ENCODE data around the gene OSBPL5. TPM values are rescaled to one million over a fixed set of nuclear protein-coding genes. Genes with fewer than 3 reads are reported as not detected.

OSBPL5 gene
- polyA plus RNA-seq, 2 of the 4 experiments (the other 2 are of a cell fraction) = 1.6 to 4.6 TPM

DNA sequence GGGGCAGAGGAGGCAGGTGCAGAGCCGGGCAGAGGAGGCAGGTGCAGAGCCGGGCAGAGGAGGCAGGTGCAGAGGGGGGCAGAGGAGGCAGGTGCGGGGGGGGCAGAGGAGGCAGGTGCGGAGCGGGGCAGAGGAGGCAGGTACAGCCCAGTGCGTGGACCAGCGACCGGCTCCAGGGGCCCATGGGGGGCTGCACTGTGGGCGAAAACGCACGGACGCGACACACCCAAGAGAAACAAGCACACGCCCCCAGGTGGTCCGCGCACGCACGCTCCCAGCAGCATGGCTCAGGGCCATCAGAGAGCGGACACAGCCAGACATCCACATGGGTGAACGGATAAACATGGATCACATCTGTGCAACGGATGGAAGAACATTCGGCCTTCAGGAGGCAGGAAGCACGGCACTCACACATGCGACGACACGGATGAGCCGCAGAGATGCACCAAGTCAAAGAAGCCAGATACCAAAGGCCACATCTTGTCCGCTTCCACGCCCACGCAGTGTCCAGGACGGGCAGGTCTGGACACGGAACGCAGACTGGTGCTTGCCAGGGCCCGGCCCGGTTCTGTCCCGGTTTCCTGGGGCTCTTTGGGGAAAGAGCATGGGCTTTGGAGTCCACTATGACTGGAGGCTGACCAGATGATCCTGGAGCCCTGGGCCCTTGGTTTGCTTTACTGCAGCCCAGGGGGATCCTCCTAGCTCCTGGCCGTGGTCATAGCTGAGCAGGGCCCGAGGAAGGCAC lies 21.8 kb downstream of the OSBPL5 start:
- POLR2A ChIA-PET = no interaction called here
- no peak for FAIRE-seq
- no peak for ATAC-seq

DNA sequence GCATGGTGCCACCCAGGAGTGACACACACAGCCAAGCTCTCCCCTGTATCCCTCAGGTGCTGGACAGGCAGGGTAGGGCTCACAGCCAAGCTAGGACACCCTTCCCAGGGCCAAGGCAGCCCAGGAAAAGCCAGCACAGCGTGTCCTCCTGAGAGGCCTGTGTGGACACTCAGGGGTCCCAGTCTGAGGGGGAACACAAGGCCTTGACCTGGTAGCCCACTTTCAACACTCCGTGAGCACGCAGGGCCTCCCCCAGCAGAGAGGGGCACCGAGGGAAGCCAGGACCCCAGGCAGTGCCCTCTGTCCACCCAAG lies 24.9 kb downstream of the OSBPL5 start:
- Histone ChIP-seq H3K9me3 (no peaks in the 10 kb centered on the region), H3K4me3 (no peak overlapping the region), H3K27ac (no peak overlapping the region), H3K4me2 (no peak overlapping the region), H3K4me1 (no peaks in the 10 kb centered on the region)
- DNase-seq (ENCODE audit: low read depth in 1 of 2, low spot score in 1 of 2) (no peak), FAIRE-seq (no peak), ATAC-seq (no peak)
- CTCF ChIA-PET = interaction anchor here (0.6 to 1.4 kb wide), 3 partner anchors 10 to 55 kb away, joined by 3 to 4 read pairs (median 3); no protein-coding TSS in a partner anchor
- WGBS (ENCODE audit: missing lambda C conversion rate) = 94% methylated on average over 3 of the region's 4 CpGs
- TF ChIP-seq, protein P1, sequence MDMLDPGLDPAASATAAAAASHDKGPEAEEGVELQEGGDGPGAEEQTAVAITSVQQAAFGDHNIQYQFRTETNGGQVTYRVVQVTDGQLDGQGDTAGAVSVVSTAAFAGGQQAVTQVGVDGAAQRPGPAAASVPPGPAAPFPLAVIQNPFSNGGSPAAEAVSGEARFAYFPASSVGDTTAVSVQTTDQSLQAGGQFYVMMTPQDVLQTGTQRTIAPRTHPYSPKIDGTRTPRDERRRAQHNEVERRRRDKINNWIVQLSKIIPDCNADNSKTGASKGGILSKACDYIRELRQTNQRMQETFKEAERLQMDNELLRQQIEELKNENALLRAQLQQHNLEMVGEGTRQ (IDR thresholded peaks at IDR 0.05) = no peak
- POLR2A ChIA-PET = no interaction called here

More for the DNA sequence above, 21.8 kb downstream of the OSBPL5 start:
- no peak overlapping the region for H3K27ac ChIP-seq
- H3K4me1 ChIP-seq = no peaks in the 10 kb centered on the region
- no peak overlapping the region for H3K4me3 ChIP-seq
- CTCF ChIA-PET = interaction anchor here (1.2 to 1.4 kb wide), 2 partner anchors 19 to 52 kb away, joined by 3 to 4 read pairs; no protein-coding TSS in a partner anchor
- no peak overlapping the region for H3K4me2 ChIP-seq
- no peaks in the 10 kb centered on the region for H3K9me3 ChIP-seq
- TF ChIP-seq TP53 (CRISPR knock-in tag; IDR thresholded peaks at IDR 0.05) (no peak), MAZ (IDR thresholded peaks at IDR 0.05; ENCODE audit: borderline replicate concordance, low read depth, low read length) (no peak), HEYL (CRISPR knock-in tag; IDR thresholded peaks at IDR 0.05) (no peak), CHD4 (IDR thresholded peaks at IDR 0.05; ENCODE audit: borderline replicate concordance) (no peak), NR3C1 (IDR thresholded peaks at IDR 0.05) (no peak), ZFP36 (IDR thresholded peaks at IDR 0.05; ENCODE audit: borderline replicate concordance, partially characterized antibody) (no peak), KDM1A (IDR thresholded peaks at IDR 0.05; ENCODE audit: low read depth) (no peak), EHF (CRISPR knock-in tag; IDR thresholded peaks at IDR 0.05) (no peak)
- TF ChIP-seq, protein P2, sequence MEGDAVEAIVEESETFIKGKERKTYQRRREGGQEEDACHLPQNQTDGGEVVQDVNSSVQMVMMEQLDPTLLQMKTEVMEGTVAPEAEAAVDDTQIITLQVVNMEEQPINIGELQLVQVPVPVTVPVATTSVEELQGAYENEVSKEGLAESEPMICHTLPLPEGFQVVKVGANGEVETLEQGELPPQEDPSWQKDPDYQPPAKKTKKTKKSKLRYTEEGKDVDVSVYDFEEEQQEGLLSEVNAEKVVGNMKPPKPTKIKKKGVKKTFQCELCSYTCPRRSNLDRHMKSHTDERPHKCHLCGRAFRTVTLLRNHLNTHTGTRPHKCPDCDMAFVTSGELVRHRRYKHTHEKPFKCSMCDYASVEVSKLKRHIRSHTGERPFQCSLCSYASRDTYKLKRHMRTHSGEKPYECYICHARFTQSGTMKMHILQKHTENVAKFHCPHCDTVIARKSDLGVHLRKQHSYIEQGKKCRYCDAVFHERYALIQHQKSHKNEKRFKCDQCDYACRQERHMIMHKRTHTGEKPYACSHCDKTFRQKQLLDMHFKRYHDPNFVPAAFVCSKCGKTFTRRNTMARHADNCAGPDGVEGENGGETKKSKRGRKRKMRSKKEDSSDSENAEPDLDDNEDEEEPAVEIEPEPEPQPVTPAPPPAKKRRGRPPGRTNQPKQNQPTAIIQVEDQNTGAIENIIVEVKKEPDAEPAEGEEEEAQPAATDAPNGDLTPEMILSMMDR (IDR thresholded peaks at IDR 0.05) = no peak
- DNase-seq (ENCODE audit: low read depth in 1 of 2, low spot score in 1 of 2) = no peak
- WGBS (ENCODE audit: missing lambda C conversion rate) = 87% methylated on average over 35 of the region's 38 CpGs

DNA sequence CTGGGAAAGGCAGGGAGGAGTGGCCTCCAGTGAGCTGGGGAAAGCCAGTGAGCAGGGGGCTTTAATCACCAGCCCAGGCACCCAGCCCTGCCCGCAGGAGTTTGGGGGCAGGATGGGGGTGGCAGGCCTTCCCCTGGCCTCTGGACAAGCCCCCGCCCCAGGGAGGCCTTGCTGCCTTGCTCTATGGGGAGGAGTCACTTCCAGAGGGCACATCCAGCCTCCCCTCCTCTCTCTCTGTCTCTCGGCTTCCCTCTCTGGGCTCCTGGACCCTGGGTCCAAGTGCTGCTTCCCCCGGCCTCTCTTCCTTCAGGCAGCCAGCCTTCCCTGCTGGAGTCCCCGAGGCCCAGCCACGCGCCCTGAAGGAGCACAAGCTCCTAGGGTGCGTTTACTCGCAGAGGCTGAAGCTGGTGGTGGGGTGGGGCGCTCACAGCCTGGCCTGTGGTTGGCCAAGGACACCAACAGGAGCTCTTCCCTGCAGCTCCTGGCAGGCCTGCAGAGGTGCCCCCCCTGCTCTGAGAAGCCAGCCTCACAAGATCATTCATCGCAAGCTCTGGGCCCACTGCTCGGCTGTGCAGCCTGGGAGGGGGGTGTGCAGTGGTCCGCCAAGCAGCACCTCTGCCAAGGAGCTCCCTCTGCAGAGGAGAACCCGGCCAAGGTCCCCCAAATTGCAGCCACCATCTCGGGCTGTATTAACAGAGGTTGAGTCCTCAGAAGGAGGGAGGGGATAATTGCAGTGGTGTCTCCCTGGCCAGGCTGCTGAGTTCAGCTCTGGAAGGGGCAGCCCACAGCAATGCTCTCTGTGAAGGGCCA lies 25.4 kb downstream of the OSBPL5 start:
- POLR2A ChIA-PET = no interaction called here
- 91% methylated on average over 9 of the region's 15 CpGs for WGBS (ENCODE audit: missing lambda C conversion rate)

More for the DNA sequence above, 25.4 kb downstream of the OSBPL5 start:
- DNase-seq (ENCODE audit: low read depth in 1 of 2, low spot score in 1 of 2) (no peak), FAIRE-seq (no peak), ATAC-seq (no peak)
- Histone ChIP-seq H3K4me3 (no peak overlapping the region), H3K27ac (no peak overlapping the region), H3K4me2 (no peak overlapping the region), H3K9me3 (no peaks in the 10 kb centered on the region), H3K4me1 (no peaks in the 10 kb centered on the region)
- TF ChIP-seq, protein P3, sequence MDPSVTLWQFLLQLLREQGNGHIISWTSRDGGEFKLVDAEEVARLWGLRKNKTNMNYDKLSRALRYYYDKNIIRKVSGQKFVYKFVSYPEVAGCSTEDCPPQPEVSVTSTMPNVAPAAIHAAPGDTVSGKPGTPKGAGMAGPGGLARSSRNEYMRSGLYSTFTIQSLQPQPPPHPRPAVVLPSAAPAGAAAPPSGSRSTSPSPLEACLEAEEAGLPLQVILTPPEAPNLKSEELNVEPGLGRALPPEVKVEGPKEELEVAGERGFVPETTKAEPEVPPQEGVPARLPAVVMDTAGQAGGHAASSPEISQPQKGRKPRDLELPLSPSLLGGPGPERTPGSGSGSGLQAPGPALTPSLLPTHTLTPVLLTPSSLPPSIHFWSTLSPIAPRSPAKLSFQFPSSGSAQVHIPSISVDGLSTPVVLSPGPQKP (IDR thresholded peaks at IDR 0.05; ENCODE audit: low read depth, low read length) = no peak
- no peak for TF ChIP-seq MAZ (IDR thresholded peaks at IDR 0.05; ENCODE audit: borderline replicate concordance, low read depth, low read length)
- no peak for TF ChIP-seq NPAS2 (CRISPR knock-in tag; IDR thresholded peaks at IDR 0.05; ENCODE audit: borderline replicate concordance)
- TF ChIP-seq RCOR1 (IDR thresholded peaks at IDR 0.05; ENCODE audit: low read depth, low read length) = no peak
- TF ChIP-seq, protein P4, sequence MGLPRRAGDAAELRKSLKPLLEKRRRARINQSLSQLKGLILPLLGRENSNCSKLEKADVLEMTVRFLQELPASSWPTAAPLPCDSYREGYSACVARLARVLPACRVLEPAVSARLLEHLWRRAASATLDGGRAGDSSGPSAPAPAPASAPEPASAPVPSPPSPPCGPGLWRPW (IDR thresholded peaks at IDR 0.05) = no peak
- TF ChIP-seq FOXS1 (CRISPR knock-in tag; IDR thresholded peaks at IDR 0.05) = no peak
- TF ChIP-seq, protein P5, sequence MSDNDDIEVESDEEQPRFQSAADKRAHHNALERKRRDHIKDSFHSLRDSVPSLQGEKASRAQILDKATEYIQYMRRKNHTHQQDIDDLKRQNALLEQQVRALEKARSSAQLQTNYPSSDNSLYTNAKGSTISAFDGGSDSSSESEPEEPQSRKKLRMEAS (IDR thresholded peaks at IDR 0.05) = no peak
- TF ChIP-seq HOXB5 (CRISPR knock-in tag; IDR thresholded peaks at IDR 0.05) = no peak
- no peak for TF ChIP-seq RNF2 (IDR thresholded peaks at IDR 0.05; ENCODE audit: borderline replicate concordance, low read depth)
- no peak for TF ChIP-seq ZNF302 (CRISPR knock-in tag; IDR thresholded peaks at IDR 0.05)
- no peak for TF ChIP-seq ZC3H11A (IDR thresholded peaks at IDR 0.05)
- CTCF ChIA-PET = interaction anchor here (0.6 to 1.6 kb wide), 4 partner anchors 10 to 608 kb away, joined by 3 to 4 read pairs (median 3); no protein-coding TSS in a partner anchor
